NT2/D1 (cell line): Measurements from ENCODE around the gene NKD1.

Experiments used
- DNase-seq: peaks from one replicate; pipeline ENCODE4 v3.0.0-alpha.2; 2011; ENCODE audit warnings: low read depth, low spot score
- H3K27me3 ChIP-seq: 2 replicates; pipeline ENCODE4 v1.6.0; 2011; ENCODE audit warnings: mild to moderate bottlenecking; ENCODE audit not compliant: insufficient read length, insufficient read depth
- H3K36me3 ChIP-seq: 2 replicates; pipeline ENCODE4 v1.6.1; 2011; ENCODE audit warnings: mild to moderate bottlenecking, low read length, mixed read lengths; ENCODE audit not compliant: insufficient read depth, insufficient read length
- H3K4me1 ChIP-seq: 2 replicates; pipeline ENCODE4 v1.5.1; 2011; ENCODE audit not compliant: insufficient read depth, insufficient read length
- H3K4me3 ChIP-seq: 2 replicates; pipeline ENCODE4 v1.5.1; 2011; ENCODE audit warnings: low read depth; ENCODE audit not compliant: insufficient read length
- H3K9ac ChIP-seq: 2 replicates; pipeline ENCODE4 v1.6.0; 2011; ENCODE audit warnings: low read depth; ENCODE audit not compliant: insufficient read length
- H3K9me3 ChIP-seq: 2 replicates; pipeline ENCODE4 v1.5.1; 2011; ENCODE audit warnings: mild to moderate bottlenecking, low read length; ENCODE audit not compliant: insufficient read depth
- SUZ12 ChIP-seq: IDR thresholded peaks from 2 replicates; pipeline ENCODE4 v1.6.1; 2011; ENCODE audit not compliant: insufficient read length, insufficient read depth; ENCODE audit errors: extremely low read depth
- YY1 ChIP-seq: IDR thresholded peaks from 2 replicates; pipeline ENCODE4 v1.6.1; 2011; ENCODE audit not compliant: insufficient read length, insufficient read depth
- ZNF274 ChIP-seq: IDR thresholded peaks from 2 replicates; pipeline ENCODE4 v1.6.1; 2011; ENCODE audit warnings: mild to moderate bottlenecking, low read depth, low read length

The NKD1 gene

DNA sequence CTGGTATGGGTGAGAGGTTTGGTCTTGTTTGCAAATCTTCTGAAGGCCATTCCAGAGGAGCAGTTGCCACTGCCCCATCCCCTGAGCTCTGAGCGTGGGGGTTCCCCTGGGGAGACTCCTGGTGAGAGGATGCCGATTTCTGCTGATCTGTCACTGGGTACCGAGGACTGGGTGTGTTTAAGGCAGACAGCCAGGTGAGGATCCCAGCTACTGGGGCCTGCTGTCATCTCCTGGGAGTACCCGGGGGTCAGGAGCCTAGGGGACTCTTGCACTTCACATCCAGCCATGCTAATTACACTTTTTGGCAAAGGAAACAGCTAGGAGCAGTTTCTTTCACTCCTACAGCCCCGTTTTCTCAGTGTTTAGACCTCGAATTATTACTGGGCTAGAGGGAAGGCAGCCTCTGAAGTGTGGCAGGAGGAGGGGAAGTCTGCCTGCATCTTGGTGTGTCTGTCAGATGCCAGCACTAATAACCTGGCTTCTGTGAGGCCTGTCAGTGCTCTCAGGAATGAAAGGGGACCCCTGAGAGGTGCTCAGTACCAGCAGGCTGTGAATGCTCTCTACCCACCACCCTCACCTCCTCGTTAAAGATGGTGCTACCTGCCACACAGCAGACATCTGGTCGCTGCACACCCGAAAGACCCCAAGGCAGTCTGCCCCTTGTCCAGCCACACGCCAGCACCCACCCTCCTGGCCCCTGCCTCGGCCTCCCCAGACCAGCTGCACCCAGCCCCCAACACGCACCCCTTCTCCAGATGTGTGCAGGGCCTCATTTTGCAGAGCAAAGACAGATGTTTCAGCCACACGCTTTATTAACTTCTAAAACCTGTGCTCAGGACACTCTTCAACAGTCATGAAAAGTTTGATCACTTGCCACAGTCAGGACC lies 89.8 kb downstream of the NKD1 start:
- Histone ChIP-seq H3K4me1 (no peaks in the 10 kb centered on the region), H3K36me3 (peaks cover 27% of the 10 kb centered on the region), H3K27me3 (no peaks in the 10 kb centered on the region), H3K9ac (no peak overlapping the region), H3K4me3 (no peak overlapping the region), H3K9me3 (no peaks in the 10 kb centered on the region)
- no peak for TF ChIP-seq ZNF274
- TF ChIP-seq SUZ12 = no peak
- no peak for TF ChIP-seq YY1
- no peak for DNase-seq

- TF ChIP-seq SUZ12 = no peak
- no peak for TF ChIP-seq ZNF274
- no peak for TF ChIP-seq YY1
- no peaks in the 10 kb centered on the region for H3K4me1 ChIP-seq
- H3K9ac ChIP-seq = no peak overlapping the region
- H3K36me3 ChIP-seq = peaks cover 17% of the 10 kb centered on the region
- no peak for DNase-seq
- H3K27me3 ChIP-seq = no peaks in the 10 kb centered on the region
- no peak overlapping the region for H3K4me3 ChIP-seq
- no peaks in the 10 kb centered on the region for H3K9me3 ChIP-seq
Observed at GRCh38 chr16:50638816-50639670, 90.8 kb downstream of the NKD1 start.

DNA sequence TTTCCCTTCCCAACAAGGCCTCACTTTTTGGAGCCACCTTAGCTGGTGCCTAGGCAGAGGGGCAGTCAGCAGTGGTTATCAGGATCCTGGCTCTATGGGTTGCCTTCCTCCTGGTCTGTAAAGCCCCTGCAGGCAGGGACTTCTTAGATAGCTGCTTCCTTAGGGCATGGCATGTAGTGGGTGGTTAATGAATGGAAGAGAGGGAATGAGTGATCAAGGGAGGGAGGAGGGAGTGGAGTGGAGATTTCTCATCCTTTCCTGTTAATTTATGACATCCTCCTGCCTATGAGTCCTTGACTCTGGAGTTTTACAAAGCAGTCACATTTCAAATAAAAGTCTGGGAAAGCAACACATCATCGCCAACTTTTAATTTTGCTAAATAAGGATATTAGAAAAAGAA lies 92.2 kb downstream of the NKD1 start:
- H3K4me1 ChIP-seq = peaks cover 2% of the 10 kb centered on the region
- H3K36me3 ChIP-seq = peaks cover 6% of the 10 kb centered on the region
- no peak overlapping the region for H3K4me3 ChIP-seq
- H3K9me3 ChIP-seq = no peaks in the 10 kb centered on the region
- H3K27me3 ChIP-seq = no peaks in the 10 kb centered on the region
- no peak for DNase-seq
- H3K9ac ChIP-seq = no peak overlapping the region
- TF ChIP-seq SUZ12 = no peak
- no peak for TF ChIP-seq YY1
- no peak for TF ChIP-seq ZNF274

GRCh38 chr16:50640919-50641817 lies 93.0 kb downstream of the NKD1 start:
- no peak overlapping the region for H3K4me3 ChIP-seq
- no peak overlapping the region for H3K9ac ChIP-seq
- no peaks in the 10 kb centered on the region for H3K27me3 ChIP-seq
- no peaks in the 10 kb centered on the region for H3K36me3 ChIP-seq
- H3K4me1 ChIP-seq = peaks cover 2% of the 10 kb centered on the region
- TF ChIP-seq SUZ12 = no peak
- TF ChIP-seq YY1 = no peak
- no peak for TF ChIP-seq ZNF274
- H3K9me3 ChIP-seq = no peaks in the 10 kb centered on the region
- no peak for DNase-seq

DNA sequence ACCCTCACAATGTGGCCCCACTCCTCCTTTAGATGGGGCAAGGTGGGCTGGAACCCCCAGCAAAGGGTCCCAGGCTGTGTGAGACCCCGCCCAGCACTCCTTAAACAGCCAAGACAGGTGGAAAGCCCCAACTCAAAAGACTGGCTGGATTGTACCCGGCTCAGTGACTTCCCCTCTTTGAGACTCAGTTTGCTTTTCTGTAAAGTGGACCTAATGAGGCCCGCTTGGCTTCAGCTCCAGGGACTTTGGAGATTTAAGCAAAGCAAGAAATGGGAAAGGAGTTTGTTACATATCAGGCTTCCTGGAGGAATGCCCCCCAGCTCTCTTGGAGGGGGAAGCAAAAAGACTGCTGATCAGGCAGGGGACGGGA lies 93.6 kb downstream of the NKD1 start:
- TF ChIP-seq SUZ12 = no peak
- no peak for TF ChIP-seq YY1
- no peak for TF ChIP-seq ZNF274
- H3K9ac ChIP-seq = no peak overlapping the region
- H3K27me3 ChIP-seq = no peaks in the 10 kb centered on the region
- H3K9me3 ChIP-seq = no peaks in the 10 kb centered on the region
- H3K4me1 ChIP-seq = peaks cover 2% of the 10 kb centered on the region
- DNase-seq = no peak
- no peak overlapping the region for H3K4me3 ChIP-seq
- H3K36me3 ChIP-seq = no peaks in the 10 kb centered on the region

DNA sequence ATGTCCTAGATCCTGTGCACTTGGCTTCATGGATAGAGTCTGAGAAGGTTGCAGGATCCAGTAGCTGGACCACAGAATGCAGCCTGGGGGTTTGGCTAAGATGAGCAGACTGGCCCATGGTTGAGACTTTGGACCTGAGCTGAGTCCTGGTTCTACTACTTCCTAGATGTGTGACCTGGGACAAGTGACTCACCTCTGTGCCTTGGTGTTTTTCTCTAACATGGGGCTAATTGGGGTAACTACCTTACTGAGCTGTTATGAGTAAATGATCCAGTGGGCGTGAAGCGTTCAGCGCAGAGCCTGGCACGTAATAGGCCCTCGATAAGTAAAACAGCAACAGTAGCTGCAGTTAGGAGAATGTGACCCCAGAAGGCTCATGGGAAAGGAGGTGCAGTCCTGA lies 94.2 kb downstream of the NKD1 start:
- Histone ChIP-seq H3K9ac (no peak overlapping the region), H3K9me3 (no peaks in the 10 kb centered on the region), H3K4me3 (no peak overlapping the region), H3K36me3 (no peaks in the 10 kb centered on the region), H3K27me3 (no peaks in the 10 kb centered on the region), H3K4me1 (peaks cover 2% of the 10 kb centered on the region)
- DNase-seq = no peak
- TF ChIP-seq YY1 (no peak), ZNF274 (no peak), SUZ12 (no peak)
